GM19372 (cell line): Measurements from ENCODE around the gene SUPT3H.

Experiments used
- ATAC-seq: cut with Tn5 transposase; IDR thresholded peaks from one replicate; pipeline ENCODE4 v1.9.1; 2021; ENCODE audit warnings: mild to moderate bottlenecking, low read depth, moderate library complexity; ENCODE audit not compliant: unreplicated experiment

SUPT3H gene

GRCh38 chr6:45377554-45378333 is at the start of gene SUPT3H:
SUPT3H (minus strand) TSS chr6:45377934.
- peak; percentile 88 for ATAC-seq

GRCh38 chr6:45426251-45426650 is 48.5 kb upstream of the SUPT3H start:
- no peak for ATAC-seq

GRCh38 chr6:45424451-45424861 is 46.7 kb upstream of the SUPT3H start:
- ATAC-seq: no peak

DNA sequence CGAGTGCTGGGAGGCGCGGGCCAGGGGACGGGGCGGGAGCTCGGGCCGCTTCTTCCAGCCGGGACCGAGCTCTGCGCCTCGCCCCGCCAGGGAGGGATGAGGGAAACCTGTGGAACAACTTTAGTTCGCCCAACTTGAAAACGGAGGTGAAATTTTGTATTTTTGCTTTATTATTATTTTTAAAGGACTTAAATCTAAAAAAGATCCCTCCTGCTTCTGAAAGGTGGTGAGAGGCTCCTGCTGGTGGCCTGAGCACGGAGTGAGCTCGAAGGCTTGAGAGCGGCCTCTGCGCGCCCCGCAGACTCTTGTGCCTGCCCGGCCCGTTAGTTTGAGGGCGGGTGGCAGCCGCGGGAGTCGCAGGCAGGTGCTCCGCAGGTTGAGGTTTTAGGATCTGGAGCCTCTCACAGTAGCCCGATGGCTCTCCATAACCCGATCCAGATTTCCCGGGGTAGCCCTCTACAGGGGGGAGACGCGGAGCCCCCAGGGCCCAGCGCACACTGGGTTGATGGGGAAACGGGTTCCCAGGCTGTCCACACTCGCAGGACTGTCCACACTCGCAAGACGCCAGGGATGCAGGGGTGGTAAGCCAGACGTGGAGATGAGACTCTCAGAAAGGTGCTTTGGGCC is 46.2 kb upstream of the SUPT3H start:
- ATAC-seq: no peak

DNA sequence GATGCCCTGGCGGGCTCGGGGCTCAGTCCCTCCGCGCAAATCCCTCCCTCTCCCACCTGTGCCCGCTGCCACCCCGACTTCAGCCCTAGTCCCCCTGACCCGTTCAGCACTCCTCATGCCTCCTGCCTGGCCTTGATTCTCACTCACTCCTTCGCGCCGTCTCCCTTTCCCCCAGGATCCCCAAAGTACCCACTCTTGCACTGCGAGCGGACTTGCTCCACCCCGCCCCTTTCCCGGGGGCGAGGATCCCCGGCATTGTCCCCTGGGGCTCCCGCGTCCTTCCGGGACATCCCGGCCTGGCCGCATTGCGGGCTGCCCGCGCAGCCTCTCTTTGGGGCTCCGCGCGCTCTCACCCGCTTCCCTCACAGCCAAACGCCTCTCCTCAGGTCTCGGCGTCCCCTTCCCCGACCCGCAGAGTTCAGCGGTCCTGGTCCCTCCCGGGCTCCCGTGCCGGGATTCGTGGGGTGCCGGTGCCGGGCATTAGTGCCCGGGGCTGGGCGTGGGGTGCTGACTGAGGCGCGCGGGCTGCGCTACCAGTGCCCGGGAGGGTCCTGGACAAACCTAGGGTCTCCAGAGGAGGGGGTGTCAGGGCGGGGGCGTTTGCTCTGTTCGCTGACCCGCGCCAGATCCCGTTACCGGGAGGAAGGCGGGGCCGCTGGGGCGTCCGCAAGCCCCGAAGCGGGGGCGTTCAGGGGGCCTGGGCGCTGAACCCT is 45.5 kb upstream of the SUPT3H start:
- ATAC-seq: no peak

- no peak for ATAC-seq
Observed at GRCh38 chr6:45422503-45423110, 44.9 kb upstream of the SUPT3H start.

DNA sequence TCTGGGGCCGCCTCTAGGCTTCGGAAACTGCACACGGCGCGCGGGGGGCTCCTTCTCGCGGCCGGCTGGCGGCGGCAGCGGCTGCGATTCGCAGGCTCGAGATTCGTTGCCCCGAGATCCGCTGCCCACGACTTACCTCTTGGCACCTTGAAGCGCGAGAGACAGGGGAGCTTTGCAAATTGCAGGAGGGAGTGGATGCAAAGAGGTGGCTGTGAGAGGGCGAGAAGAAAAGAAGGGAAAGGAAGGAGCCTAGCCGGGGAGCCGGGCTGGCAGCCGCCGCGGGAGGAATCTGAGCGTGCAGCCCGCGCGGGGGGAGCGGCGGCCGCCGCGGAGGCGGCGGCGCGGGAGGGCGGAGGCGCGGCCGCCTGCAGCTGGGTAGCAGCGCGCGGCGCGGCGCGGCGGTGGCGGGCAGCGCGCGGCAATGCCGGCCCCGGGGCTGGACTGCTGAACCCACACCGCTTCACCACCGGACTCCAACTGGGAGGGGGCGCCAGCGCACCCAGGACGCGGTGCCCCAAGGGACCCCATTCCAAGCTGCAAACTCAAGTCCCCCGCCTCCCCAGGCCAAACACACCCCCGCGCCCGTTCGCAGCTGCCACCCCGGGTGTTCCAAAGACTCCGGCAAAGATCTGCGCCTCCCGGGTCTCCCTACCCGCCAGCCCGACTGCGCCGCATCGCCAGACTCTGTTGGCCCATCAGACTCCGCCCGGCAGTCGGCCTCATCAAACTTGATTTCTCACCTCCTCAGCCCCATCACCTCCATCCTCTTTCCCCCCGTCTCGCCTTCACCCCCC is 44.2 kb upstream of the SUPT3H start:
- ATAC-seq: no peak

DNA sequence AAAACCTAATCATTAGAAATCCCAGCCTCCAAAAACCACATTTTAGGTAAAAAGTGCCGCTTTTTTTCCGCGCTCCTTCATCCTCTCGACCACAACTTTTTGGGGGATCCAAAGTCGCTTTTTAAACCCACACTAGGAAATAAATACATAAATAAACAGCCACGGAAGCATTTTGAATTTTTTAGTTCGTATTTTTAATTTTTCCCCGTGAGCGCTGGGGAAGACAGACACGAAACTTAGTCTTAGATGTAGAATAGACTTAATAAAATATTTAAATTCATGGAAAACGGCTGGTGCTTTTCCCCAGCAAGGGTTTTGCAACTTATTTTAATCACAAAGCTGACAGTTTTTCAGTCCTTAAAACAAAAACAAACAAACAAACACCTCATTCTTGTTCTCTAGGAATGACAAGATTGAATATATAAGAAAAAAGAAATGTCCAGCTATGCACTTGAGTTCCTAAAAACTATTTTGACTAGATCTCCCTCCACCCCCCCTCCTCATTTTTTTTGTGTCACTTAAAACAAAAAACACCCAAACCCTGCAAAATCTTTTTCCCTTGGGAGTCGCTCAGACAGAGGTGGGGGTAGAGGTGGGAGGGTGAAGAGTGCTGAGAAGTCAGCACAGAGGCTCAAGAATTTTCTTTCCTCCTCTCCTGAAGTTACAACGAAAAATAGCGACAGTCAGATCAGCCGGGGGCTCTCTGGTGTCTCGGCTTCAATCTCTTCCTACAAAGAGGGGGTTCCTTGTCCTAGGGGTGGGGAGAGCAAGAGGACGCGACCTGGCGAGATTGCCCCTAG is 43.4 kb upstream of the SUPT3H start:
- ATAC-seq: no peak

- no peak for ATAC-seq
Observed at GRCh38 chr6:45420083-45420908, 42.6 kb upstream of the SUPT3H start.

GRCh38 chr6:45419571-45420082 is 41.9 kb upstream of the SUPT3H start:
- no peak for ATAC-seq

GRCh38 chr6:45417436-45417835 is 39.7 kb upstream of the SUPT3H start:
- no peak for ATAC-seq

DNA sequence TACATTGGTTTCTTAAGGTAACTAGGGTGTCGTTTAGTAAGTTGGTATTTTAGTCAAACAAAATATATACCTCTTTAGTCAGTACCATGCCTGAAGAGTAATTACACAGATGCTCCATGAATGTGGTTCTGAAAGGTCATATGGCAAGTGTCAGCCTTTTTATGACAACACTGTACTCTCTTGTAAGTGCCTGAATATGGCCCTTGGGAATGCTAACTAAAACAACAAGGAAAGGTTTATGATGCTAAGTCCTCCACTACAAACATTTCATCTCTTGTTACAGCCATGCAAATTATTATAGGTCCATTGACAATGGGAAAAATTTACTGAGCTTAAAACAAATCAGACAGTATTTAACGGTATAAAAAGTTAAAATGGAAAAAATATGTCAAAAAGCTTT is 39.0 kb upstream of the SUPT3H start:
- ATAC-seq: no peak

DNA sequence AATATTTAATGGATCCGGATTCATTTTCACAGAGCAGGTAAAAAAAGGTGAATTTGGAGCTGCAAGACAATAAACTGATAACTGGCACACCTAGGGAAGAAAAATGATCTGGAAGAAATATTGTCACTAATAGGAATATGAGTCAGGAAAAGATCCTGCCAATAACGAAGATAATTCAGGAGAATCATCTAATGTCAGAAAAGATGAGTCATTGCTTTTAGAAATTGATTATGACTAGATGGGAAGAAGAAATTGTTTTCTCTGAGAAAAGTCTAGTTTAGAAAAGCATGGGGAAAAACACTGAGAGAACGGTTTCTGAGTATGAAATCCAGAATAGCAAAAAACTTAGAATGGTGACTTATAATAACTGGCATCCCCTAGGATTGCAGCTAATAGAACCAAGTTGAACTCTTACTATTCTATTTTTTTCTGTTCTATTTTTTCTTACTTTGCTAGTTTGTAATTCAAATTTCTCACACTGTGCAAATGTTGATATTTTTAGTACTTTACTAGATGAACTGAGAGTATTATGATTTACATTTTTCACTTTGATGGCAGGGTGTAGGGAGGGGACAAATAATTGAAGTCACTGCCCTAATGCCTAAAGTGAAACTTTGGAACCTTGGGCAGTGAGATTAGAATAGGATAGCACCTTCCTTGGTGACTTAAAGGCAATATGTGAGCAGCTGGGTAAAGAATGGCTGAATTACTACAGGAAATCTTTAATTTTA is 38.2 kb upstream of the SUPT3H start:
- ATAC-seq: no peak

GRCh38 chr6:45415315-45415714 is 37.6 kb upstream of the SUPT3H start:
- ATAC-seq: no peak

DNA sequence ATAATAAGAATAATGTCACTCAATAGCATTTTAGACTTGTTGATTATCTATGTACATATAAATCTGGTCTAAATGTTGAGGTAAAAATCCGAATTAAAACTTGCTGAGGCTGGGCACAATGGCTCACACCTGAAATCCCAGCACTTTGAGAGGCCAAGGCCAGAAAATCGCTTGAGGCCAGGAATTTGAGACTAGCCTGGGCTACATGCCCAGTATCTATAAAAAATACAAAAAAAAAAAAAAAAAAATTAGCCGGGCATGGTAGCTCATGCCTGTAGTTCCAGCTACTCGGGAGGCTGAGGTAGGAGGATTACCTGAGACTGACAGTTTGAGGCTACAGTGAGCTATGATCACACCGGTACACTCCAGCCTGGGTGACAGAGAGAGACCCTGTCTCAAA is 34.2 kb upstream of the SUPT3H start:
- ATAC-seq: no peak

DNA sequence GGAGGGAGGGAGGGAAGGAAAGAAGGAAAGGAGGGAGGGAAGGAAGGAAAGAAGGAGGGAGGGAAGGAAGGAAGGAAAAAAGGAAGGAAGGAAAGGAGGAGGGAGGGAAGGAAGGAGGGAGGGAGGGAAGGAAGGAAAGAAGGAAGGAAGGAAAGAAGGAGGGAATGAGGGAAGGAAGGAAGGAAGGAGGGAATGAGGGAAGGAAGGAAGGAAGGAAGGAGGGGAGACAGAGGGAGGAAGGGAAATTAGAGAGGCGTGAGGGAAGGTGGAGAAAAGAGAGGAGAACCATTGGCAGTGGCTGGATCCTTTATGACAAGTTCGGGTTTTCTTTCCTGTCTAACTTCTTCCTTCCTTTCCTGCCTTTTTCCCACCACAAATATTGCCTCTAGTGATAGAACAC is 22.3 kb upstream of the SUPT3H start:
- ATAC-seq: no peak

DNA sequence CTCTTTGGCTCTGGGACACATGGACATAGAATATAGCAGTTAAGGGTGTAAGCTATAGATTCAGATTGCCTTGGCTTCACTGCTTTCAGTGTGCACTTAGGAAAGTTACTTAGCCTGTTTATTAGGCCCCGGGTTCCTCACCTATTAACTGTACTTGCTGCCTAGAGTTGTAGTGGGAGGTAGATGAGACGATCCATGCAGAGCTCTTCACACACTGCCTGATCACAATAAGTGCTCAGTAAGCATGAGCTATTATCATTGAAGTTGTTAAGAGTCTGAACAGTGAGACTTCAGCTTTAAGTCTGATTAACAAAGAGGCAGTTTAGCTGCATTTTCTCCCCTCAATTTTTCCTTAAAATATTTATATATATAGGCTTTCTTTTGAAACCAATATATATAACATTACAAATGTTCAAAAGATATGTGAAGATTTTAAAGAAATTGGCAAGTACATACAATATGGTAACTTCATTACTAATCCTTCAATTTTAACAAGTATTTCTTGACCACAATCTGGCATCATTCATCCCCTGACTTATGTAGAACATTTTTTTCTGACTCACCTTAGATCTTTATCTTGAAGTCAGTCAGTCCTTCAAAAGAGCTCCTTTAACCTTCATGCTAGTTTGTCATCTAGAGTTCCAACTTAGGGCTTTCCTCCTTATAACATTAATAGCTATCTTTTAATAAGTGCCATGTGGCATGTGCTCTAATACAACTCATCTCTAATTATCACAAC is 20.5 kb upstream of the SUPT3H start:
- ATAC-seq: no peak
